Stimulated activated CD4-positive, alpha-beta T cell treated with anti-CD3 and anti-CD28 coated beads, Interleukin-12 subunit alpha, Interleukin-12 subunit beta, amount 100 ng/mL, for 24 hours (primary cell): ENCODE data around the gene HIVEP3.
A peak's percentile ranks its signal among the peaks of the same experiment; 100 is the strongest.

Experiments used
- DNase-seq, 2 experiments: peaks; one replicate each; pipeline ENCODE4 v3.0.0-alpha.2; 2020; ENCODE audit warnings: low read depth in 2 of 2

Gene HIVEP3

DNA sequence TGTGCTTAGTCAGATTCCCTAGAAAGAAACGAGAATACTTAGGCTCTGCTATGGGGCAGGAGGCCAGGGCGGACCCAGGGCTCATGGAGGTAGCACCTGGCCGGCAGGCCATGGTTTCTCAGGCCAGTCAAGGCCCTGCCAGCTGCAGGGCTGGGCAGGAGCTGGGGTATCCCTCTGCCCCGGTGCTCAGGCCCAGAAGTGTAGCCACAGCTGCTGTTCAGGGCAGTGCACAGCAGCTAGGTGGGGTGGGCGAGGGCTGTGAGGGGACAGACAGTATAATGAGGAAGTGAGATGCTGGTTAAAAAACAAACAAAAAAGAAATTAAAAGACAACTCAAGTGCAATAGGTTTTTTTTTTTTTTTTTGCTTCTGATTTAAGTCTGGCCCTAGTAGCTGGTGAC is 400.3 kb downstream of the HIVEP3 start:
- DNase-seq, result no peak

DNA sequence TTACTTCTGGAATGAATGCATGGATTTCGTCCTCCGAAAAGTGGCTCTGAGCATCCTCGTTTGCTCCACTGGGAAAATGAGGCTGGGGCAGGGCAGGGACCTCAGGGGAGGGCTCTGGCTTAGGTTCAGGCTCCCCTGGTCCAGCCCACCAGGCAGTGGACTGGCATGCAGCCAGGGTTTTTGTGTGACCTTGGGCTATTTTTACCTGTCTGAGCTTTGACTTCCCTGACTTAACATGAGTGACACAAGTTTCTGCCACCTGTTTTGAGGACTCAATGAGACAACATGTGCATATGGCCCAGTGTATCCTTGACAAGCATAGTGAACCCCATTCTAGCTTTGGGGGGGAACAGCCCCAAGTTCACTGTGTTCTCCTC is 401.7 kb downstream of the HIVEP3 start:
- no peak for DNase-seq

DNA sequence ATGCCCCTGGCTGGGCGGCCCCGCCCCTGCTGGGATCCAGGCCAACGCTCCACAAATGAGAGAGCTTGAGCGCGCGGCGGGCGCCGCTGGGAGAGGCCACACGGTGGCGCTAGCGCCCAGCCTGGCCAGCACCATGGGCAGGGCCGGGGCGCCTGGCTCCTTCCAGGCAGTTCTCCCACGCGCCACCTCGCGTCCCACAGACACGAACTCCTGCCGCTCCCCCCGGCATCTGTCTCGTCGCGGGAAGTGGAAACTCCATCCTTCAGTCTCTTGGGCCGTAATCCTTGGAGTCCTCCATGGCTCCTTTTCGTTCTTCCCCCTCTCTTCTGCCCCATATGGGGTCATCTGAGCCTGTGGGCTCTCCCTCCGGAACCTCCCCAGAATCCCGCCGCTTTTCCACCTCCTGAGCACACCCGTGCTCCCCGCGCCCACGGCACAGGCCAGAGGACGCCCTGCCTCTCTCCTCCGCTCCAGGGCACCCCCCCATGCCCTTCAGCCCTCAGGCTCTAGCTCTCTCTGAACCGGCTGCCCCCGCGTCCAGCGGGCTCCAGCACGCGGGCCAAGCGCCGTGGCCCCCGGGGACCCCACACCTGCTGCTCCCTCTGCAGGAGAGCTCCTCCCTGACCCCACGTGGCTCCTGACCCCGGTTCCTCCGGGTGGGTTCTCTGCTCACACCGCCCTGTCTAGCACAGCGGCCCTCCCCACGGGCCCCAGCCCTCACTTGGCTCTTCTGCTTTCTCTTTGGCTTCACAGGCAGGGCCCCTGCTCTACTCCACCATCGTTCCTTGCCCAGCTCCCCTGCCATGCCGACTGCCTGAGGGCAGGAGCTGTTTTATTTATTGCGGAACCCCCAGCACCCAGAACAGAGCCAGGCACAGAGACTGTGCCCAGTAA is 402.3 kb downstream of the HIVEP3 start:
- peak; percentile 28 to 58 for DNase-seq

DNA sequence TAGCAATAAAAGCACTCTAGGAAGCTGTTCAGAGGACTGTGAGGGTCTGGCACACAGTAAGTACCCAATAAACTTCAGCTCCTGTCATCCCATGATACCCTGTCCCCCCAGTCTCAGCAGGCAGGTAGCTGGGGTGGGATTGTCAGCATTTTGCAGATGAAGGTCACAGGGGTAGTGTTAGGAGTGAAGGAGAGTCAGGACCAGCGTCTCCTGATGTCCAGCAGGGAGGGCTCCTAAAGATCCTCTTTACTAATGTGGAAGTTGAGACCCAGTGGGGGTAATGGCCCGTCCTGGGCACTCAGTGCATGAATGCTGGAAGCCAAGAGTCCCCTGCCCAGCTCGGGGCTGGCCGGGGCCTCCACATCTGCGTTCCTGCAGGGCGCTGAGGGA is 402.9 kb downstream of the HIVEP3 start:
- DNase-seq, result no peak

DNA sequence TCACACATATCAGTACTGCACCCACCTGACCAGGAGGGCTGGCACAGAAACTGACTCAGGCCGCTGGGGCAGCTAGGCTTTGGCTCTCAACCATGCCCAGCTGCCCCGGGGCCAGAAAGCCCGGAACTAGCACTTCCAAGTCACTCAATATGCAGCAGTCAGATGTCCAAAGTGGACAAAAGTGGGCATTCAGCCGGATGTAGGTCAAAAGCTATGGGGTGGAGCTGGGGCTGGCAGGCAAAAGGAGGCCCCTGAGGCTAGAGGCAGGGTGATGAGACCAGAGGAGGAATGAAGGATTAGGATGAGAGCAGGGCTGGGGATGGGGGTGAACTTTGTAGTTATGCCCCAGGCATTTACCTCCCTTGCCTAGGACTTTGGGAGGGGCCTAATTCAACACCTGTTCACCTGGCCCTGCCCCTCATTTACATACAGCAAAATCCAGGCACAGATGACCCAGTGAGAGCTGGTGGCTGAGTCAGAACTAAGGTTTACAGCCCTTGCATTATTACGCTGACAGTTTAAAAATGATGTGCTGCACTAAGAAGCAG is 403.5 kb downstream of the HIVEP3 start:
- DNase-seq, result no peak

DNA sequence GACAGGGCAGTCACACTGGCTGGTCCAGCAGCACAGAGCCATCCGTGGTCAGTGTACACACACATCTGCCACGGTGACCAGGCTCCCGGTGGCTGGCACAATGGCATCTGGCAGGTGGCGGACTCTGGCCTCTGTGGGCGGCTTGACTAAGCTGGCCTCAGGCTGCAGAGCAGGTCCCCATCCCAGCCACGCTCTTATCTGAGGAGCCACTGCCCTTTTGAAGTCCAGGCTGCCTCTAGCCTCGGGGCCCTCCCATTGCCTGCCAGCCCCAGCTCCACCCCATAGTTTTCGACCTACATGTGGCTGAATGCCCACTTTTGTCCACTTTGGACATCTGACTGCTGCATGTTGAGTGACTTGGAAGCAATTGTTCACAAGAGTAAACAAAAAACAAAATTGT is 404.3 kb downstream of the HIVEP3 start:
- no peak for DNase-seq

DNA sequence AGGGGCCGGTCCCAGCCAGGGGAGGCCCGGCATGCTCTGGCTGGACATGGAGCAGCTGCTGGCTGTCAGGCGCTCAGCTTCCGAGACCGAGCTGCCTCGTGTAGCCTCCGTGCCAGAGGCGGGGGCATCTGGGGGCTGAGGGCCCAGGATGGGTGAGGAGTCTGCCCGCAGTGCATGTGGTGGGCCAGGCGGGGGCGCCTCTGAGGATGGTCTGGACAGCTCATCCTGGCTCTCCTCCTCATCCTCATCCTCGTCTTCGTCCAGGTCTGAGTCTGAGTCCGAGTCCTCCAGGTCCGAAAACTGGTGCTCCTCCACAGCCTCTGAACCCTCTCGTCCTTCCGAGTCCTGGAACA is 405.4 kb downstream of the HIVEP3 start:
- peak in 1 of 2 experiments; percentile 22 for DNase-seq

DNA sequence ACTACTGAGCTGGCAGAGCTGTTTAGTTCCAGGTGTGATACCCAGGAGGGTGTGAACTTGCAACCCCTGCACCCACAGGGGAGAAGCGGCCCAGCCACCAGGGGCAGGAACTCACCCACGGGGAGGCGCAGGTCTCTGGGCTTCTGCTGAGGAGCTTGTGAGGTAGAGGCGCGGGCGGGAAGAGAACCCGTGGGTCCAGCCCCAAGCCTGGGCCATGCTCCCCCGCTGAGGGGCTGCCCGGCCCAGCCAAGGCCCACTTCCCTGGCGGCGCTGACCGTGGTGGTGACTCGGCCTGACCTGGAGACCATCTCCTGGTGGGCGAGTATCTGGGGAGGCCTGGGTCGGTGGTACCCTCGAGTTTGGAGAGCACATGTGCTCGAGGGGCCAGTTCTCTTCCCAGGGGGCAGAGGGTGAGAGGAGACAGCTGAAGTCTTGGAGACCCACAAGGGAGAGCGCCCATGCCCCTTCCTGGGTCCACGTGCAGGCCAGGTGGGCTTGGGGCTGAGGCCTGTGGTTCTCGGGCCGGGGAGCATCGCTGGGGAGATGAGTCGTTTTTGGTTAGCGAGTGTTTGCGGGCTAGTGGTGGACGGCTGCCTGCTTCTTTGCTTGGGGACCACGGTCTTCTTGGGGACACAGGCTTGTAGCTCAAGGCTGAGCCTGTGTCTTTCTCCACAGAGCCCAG is 405.9 kb downstream of the HIVEP3 start:
- no peak for DNase-seq

DNA sequence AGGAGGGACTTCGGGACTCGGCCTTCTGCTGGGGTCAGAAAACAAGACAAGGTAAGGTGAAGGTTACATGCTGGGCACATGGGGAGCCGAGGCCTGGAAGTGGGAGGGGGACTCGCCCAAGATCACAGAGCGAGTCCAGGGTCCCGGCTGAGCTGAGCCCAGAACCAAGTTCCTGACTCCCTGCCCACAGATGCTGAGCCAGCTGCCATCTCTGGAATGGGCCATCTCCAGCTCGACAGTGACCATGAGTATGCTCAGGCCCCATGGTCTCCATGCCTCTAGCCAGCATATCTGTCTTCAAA is 407.5 kb downstream of the HIVEP3 start:
- DNase-seq, result no peak

DNA sequence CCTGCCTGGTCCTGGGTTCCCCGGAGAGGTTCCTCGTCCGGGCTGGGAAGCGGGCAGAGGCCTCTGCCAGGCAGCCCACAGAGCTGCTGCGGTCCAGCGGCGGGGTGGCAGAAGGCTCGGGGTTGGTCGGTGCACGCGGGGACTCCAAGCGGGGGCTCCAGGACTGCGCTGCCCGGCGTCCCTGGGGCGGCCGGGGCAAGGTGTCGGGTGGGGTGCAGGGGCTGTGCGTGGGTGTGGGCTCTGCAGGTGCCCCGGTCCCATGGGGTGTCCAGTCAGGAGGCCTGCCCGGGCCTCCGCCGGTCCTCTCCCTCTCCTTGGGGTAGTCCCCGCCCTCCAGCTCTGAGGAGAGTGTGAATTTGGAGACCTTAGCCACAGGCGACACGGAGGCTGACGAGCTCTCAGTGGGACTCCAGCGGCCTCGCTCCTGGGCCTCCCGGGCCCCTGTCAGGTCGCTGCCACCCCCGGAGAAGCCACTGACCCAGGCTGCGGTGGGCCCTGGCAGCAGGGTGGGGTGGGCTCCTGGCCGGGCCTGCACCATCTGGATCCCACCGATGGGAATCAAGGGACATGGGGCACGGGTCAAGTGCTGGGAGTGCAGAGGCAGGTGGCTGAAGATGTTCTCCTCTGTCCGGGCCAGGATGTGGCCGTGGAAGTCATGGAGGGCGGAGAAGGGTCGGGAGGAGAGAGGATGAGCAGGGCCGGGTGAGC is 408.0 kb downstream of the HIVEP3 start:
- DNase-seq, result no peak

DNA sequence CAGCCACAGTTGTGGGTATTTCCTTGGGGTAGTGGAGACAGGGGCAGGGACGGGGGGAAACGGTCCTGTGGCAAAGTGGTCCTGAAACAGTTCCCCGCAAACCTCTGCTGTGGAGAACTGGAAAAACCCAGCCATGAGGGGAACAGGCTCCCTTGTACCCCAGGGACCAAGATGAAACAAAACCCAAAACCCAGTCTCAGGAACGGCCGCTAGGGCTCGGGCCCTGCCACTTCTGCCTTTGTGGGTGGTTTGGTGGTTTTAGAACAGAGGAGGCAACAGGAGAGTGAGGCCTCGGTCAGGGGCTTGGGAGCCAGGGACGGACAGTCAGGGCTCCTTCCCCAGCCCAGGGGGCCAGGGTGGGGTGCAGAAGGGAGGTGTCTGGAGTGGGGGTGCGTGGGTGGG is 409.5 kb downstream of the HIVEP3 start:
- no peak for DNase-seq

DNA sequence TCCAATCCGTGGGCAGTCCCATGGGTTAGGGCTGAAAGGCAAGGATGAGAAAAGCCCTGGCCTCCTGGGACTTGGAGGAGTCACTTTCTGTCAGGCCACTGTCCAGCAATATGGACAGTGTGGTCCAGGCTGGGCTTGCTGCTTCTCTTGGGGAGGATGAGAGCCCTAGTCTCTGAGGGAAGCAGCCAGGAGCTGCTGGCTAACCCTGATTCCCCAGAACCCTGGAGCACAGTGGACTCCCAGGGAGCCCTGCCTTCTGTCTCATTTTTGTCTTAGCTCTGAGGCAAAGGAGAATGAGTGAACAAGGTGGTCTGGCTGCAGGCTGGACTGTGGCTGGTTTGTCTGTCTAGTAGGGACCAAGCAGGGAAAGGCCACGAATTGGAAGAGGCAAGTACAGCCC is 410.4 kb downstream of the HIVEP3 start:
- DNase-seq, result no peak

DNA sequence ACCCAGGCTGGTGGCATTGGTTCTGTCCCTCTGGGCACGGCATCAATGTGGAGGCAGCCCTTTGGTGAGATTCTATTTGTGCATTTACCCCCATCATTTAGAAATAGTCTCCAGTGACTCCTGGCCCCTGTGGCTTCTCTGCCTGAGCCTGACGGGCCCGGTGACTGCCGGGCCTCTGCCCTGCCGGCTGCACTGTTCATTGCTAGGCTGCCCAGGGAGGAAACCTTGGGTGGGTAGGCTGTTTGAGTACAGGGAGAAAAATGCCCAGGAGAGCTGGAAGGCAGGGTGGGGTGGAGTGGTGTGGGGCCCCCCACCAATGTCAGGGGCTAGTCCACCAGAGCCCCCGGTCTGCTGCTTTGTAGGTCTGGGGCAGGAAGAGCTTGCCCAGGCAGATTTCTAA is 410.9 kb downstream of the HIVEP3 start:
- no peak for DNase-seq

DNA sequence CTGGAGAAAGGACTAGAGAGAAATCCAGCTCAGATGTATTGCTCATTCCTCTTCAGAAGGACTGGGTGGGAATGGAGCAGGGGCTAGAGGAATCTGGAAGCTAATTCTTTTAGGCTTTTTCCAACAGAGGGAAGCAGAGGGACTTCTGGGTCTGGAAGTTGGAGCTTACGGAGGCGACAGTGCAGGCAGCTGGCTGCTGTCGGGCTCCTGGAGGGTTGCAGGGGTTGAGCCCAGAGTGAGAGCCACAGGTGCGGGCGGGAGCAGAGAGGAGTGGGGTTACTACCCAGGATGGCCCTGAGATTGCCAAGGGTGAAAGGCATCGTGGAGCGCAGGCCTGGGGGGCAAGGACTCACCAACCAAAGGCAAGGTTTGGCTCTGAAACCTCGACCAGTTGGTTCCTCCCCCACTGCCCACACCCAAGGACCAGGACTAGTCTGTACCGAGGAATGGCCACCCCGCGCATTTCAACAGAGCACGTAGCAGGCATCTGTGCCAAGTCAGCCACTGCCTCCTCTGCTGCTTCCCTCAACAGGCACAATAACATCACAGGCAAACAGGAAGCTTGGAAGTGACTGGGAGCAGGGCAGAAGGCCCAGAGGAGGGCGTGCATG is 411.5 kb downstream of the HIVEP3 start:
- no peak for DNase-seq

DNA sequence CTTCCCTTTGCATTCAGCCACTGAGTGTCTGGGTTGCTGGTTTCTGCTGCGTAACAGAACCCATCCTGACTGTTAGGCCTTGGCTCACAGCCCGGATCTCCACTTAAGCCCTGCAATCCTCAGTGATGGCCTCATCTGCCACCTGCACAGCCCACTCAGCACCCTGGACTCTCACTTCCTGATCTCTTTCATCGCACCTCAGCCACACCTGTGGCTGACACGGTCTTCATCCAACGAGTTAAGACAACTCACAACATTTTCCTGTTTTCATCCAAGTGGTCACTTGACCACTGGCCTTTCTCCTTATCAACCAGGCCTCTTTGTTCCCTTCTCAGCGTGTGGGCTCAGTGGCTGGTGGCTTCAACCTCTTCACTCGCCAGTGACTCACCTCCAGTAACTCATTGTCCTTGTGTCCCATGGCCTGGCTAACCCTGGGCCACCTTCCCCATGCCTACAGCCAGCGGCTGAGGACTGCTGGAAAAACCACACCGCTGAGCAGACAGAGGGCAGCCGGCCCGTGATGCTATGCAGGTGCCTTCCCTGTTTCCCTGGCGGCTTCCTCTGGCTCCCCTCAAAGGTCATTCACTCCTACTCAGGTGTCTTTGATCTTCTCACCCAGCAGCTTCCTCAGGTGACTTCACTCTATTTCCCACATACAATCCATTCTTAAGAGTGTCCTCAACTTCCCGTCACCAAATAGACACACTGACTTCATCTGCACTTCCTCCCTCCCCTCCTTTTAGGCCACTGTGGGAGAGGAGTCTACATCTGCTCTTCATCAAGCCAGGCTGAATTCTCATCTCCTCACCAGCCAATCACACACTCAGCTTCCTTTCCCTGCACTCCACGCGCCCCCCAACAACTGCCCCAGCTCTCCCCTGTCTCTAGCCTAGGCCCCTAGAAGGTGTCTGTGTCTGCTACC is 414.3 kb downstream of the HIVEP3 start:
- no peak for DNase-seq

DNA sequence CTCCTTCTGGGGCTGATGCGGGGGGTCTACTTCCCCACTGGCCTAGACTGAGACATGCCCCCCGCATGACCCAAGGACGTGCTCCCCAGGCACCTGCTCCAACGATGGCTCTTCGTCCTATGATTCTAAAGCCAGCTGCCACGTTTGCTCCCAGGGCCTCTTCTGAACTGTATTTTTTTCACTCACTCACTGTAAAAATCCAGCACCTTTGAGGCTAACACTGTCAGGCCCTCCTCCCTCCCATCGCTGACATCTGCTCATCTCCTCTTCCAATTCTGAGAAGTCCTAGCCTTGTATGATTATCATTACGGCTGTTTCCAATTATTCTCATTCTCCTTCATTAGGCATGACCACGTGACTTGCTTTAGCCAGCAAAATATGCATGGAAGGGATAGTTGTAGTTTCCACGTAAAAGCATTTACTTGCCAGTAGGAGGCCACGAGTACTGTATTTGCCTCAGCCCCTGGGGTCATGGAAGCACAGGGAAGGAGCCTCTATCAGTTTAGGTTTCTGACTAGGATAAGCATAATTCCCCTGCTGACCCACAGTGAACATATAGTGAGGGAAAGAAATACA is 415.1 kb downstream of the HIVEP3 start:
- no peak for DNase-seq

DNA sequence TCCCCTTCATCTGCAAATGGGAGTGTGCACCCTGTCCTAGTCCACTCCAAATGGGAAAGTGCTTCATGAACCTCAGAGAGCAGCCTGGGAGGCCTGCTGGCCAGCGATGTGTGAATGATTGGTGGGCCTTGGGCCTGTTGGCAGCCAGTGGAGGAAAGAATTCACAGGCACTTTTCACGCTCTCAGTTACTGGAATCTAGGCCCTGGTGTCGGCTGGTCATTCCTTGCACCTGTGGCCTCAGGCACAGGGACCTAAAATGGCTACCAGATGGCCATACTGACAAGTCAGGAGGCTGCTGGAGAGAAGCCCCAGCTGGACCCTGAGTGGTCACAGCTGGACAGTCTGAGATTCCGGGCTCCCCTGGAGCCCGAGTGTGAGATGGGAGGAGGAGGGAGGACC is 415.8 kb downstream of the HIVEP3 start:
- DNase-seq, result no peak

DNA sequence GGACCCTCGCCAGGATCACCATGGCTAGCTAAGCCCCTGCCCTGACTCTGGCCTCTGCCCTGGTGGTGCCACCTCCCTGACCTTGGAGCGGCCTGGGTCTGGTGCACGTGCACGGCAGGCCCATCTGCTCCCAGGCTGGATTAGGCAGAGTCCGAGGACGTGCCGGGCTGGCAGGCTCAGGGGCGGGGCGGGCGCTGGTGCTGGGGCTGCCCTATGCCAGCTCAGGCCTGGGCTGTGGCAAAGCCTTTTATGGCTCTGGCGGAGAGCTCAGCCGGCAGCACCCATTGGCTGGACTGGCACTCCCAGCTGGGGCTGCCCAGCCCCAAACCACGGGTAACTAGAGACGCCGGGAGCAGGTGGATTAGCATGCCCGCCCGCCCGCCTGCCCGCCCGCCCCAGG is 417.1 kb downstream of the HIVEP3 start:
- DNase-seq, result no peak

DNA sequence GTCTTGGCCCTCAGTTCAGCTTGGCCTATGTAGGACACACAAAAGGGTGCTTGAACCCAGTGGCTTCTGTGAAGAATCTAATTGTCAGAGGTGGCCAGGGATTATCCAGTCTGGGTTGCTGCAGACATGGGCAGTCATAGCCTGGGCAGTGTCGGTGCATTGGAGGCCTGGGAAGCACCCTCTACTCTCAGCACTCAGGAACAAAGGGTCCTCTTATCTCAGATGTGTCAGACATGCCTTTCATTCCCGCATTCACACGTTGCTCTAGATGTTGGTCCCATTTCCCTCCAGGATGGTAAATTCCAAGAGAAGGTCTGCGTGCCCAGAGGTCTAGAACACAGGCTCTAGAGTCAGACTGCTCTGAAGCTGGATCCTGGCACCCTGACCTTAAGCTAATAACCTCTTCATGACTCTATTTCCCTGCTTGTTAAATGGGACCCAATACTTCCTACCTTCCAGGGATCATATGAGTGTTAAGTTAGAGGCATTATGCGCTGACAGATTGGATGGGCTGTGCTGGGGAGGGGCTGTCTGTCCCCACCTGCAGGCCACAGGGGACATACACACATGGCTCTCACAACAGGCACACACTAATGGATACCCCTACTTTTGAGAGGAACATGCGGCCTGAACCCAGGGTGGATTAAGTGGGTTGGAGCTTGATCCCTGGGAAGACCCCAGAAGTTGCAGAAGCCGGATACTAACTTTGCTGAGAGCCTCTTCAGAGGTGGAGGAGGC is 417.8 kb downstream of the HIVEP3 start:
- no peak for DNase-seq

DNA sequence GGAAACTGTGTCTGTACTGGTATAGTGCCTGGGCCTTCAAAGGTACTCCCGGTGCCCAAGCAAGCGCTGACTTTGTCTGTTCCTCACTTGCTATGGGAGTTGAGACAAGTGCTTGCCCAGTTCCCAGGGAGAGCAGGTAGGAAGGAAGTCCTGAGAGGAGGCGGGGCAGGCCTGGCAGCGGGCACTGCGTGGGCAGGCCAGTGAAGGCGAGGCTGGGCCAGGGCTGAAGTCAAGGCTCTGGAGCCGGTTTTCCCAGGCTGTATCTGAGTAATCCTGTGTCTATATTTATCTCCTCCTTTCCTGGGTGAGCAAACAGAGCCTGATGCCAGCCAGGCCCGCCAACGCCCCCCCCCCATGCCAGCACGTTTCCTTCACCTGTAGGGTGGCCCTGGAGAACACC is 418.3 kb downstream of the HIVEP3 start:
- no peak for DNase-seq
